Thymus (tissue), 11 donors: ENCODE results near the gene SEC14L2. TPM values are rescaled to one million over a fixed set of nuclear protein-coding genes. Genes with fewer than 3 reads are reported as not detected.

Experiments
- DNase-seq, 9 donors: peaks; one replicate each; pipeline ENCODE4 v3.0.0-alpha.2; 2013; ENCODE audit warnings: low spot score in 9 of 9, low read depth in 6 of 9, missing footprints in 1 of 9
- H3K27ac ChIP-seq, 2 donors: one replicate each; pipeline ENCODE4 v1.5.1; 2013; ENCODE audit warnings: control low read depth in 1 of 2, low read depth in 1 of 2, low read length in 1 of 2, mild to moderate bottlenecking in 1 of 2, moderate library complexity in 1 of 2
- H3K27me3 ChIP-seq, 2 donors: one replicate each; pipeline ENCODE4 v1.5.1; 2013; ENCODE audit warnings: low read length in 1 of 2; ENCODE audit not compliant: control insufficient read depth in 2 of 2, insufficient read depth in 1 of 2
- H3K36me3 ChIP-seq, 2 donors: one replicate each; pipeline ENCODE4 v1.5.1; 2013; ENCODE audit warnings: low read length in 1 of 2, mild to moderate bottlenecking in 1 of 2, moderate library complexity in 1 of 2; ENCODE audit not compliant: control insufficient read depth in 2 of 2, insufficient read depth in 2 of 2
- H3K4me1 ChIP-seq, 2 donors: one replicate each; pipeline ENCODE4 v1.5.1; 2013; ENCODE audit warnings: low read length in 2 of 2; ENCODE audit not compliant: control insufficient read depth in 2 of 2, insufficient read depth in 2 of 2
- H3K4me3 ChIP-seq, 2 donors: one replicate each; pipeline ENCODE4 v1.5.1; 2013; ENCODE audit warnings: low read length in 2 of 2, control low read depth in 1 of 2, mild to moderate bottlenecking in 1 of 2
- H3K9me3 ChIP-seq, 2 donors: one replicate each; pipeline ENCODE4 v1.5.1; 2013; ENCODE audit warnings: low read length in 1 of 2, mild to moderate bottlenecking in 1 of 2; ENCODE audit not compliant: control insufficient read depth in 2 of 2, insufficient read depth in 1 of 2
- WGBS: extraction: QIAGEN DNeasy Blood & Tissue Kit; methylation state at CpG from one replicate; pipeline ENCODE4 v1.1.7; 2013; 5-methylcytosine and 5-hydroxymethylcytosine counted together
- polyA plus RNA-seq: library from polyadenylated mRNA; stranded (reverse); fragments of 200-250 nt; gene quantifications from one replicate; pipeline ENCODE4 v1.2.3, GENCODE V29; 2013
- total RNA-seq: library from RNA; stranded (reverse); fragments of 120-200 nt; gene quantifications from one replicate; pipeline ENCODE4 v1.2.4, GENCODE V29; 2013
- donor health status: healthy.

SEC14L2 gene
- total and polyA plus RNA-seq, 2 donors: 6.2 to 7.2 TPM

DNA sequence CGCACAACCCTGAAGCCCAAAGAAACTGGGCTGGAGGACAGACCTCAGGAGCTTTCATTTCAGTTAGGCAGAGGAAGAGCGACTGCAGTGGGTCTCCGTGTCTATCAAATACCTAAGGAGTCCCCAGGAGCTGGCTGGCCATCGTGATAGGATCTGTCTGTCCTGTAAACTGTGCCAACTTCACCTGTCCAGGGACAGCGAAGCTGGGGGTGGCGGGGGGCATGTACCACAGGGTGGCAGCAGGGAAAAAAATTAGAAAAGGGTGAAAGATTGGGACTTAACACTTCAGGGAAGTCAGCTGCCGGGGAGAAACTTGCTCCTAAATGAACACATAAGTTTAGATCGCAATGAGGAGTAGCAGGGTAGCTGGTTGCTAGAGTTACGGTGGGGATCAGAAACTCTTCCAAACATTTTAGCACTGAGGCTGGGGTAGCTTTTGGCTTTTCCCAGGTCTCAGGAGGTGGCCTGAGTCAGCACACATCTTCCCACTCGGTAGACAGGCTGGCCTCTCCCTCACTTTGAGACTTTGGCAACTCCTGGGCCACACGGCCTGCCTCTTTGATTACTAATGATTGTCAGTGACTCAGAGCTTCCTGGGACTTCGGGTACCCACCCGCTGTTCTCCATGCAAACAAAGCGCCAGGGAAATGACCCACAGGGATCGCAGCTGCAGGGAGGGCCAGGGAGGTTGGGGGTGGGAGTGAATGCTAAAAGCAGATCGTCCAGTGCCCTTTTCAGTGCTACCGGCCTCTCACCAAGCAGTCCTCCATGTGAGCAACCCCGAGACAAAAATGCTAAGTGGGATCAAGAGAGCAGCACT lies 25.9 kb downstream of the SEC14L2 start:
- no peak for DNase-seq
- Histone ChIP-seq H3K4me3 (peak overlapping the region; percentile 68 to 72), H3K36me3 (peaks cover 3 to 14% of the 10 kb centered on the region in 2 donors), H3K27ac (peak overlapping the region; percentile 93 to 96), H3K4me1 (peaks cover 14 to 43% of the 10 kb centered on the region in 2 donors), H3K27me3 (no peaks in the 10 kb centered on the region), H3K9me3 (peaks cover 0 to 1% of the 10 kb centered on the region in 2 donors)
- 62% methylated on average over 18 of the region's 18 CpGs for WGBS

DNA sequence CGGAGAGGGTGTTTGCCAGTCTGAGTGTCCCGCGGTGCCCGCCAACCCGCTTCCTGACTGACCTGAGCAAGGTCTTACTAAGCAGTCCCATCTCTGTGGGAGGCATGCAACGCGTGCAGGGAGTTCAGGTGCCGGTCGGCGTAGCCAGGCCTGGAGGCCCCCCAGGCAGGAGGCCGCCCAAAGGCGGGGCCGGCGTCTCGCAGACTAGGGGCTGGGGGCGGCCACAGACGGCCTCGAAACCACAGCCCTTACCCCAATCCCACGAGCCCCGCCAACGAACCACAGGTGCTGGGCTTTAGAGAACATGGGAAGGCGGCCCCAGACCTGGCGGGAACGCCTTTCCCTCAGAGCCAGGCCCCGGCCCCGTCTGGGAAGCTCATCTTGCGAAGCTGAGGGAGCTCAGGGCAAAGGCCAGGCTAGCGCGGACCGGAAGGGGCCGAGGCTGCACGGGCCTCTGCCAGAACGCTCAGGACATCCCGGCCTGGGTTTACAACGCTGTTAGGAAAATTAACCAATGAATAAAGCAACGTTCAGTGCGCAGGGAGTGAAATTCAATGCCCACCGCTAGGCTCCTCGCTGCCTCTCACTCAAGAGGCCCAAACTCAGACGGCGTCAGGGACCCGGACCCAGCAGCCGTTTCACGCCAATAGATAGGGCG lies 26.6 kb downstream of the SEC14L2 start:
- H3K36me3 ChIP-seq: peaks cover 6 to 10% of the 10 kb centered on the region in 2 donors
- no peaks in the 10 kb centered on the region for H3K27me3 ChIP-seq
- H3K27ac ChIP-seq: peak overlapping the region; percentile 93 to 96
- DNase-seq: peak in 2 of 9 donors; percentile 35 to 36
- under 1% methylated on average over 45 of the region's 45 CpGs for WGBS
- H3K9me3 ChIP-seq: peaks cover 0 to 1% of the 10 kb centered on the region in 2 donors
- peaks cover 14 to 43% of the 10 kb centered on the region in 2 donors for H3K4me1 ChIP-seq
- peak overlapping the region; percentile 68 to 72 for H3K4me3 ChIP-seq

DNA sequence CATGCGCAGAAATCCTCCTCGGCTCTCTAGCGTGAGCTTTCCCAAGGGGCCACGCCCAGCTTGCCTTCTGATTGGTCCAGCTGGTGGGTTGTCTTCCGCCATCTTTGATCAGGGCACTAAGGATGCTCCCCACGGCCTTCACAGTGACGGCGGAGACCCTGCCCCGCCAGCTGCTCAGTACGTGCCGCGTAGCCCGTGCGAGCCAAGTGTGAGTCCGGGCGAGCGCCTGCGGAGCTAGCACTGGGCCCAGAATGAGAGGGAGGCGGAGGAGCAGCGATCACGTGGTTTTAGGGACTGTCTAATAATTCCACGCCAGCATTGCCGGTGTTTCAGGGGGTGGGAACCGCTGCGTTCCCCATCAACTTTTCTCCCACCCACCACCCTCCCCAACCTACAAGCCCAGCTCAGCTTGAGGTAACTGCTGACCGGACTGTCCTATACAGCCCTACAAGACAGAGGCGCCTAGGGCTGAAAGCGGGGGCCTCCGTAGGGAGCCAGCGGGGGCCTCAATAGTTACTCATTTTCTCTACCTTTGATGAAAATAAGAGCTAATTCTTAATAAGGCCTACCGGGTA lies 27.2 kb downstream of the SEC14L2 start:
- Histone ChIP-seq H3K36me3 (peaks cover 4 to 8% of the 10 kb centered on the region in 2 donors), H3K9me3 (peaks cover 0 to 1% of the 10 kb centered on the region in 2 donors), H3K27me3 (no peaks in the 10 kb centered on the region), H3K4me1 (peaks cover 14 to 43% of the 10 kb centered on the region in 2 donors), H3K27ac (peak overlapping the region; percentile 75 to 93), H3K4me3 (peak overlapping the region; percentile 68 to 72)
- DNase-seq: peak; percentile 99 to 100 (median 100)
- WGBS: 2% methylated on average over 31 of the region's 31 CpGs

DNA sequence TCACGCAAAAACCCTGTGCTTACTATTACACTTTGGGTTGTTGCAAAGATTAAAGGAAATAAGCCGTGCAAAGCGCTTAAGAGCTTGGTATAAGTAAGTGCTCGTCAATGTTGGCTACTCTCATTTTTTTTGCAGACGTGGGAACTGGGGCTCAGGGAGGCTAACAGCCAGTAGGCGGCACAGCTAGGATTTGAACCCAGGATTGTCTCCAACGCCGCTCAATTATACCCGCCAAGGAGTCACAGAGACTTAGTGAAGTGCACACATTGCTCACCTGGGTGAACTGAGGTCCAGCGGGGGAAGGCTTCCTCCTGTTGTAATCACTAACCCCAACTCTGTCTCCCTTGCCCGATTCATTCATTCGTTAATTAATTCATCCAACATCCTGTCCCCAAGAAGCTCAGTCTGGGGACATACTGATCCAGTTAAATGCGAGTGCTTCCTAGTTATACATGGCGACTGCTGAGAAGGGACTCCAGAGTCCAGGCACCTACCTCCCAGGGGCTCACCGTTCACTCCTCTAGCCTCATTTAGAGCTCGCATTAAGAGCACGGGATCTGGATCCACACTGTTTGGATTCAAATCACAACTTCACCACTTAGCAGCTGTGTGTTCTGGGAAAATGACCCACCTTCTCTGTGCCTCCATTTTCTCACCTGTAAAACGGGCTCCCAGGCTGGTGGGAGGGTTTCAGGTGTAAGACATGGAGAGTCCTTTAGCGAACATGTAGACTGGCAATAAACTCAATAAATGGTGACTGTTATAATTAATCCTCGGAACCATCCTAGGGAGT lies 27.9 kb downstream of the SEC14L2 start:
- WGBS: 62% methylated on average over 20 of the region's 20 CpGs
- H3K27ac ChIP-seq: peak overlapping the region in 1 of 2 donors; percentile 93
- peaks cover 4 to 8% of the 10 kb centered on the region in 2 donors for H3K36me3 ChIP-seq
- H3K9me3 ChIP-seq: peaks cover 0 to 1% of the 10 kb centered on the region in 2 donors
- H3K4me3 ChIP-seq: peak overlapping the region; percentile 68 to 72
- peak in 1 of 9 donors; percentile 8 for DNase-seq
- H3K4me1 ChIP-seq: peaks cover 14 to 43% of the 10 kb centered on the region in 2 donors
- no peaks in the 10 kb centered on the region for H3K27me3 ChIP-seq

DNA sequence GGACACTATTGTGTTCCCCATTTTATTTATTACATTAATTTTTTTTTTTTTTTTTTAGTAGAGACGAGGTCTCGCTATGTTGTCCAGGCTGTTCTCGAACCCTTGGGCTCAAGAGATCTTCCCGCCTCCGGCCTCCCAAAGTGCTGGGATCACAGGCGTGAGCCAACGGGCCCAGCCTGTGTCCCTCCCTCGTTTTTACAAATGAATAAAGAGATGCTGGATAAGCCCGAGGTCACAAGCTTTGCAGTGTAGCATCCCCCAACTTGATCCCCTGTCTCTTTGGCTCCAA lies 28.5 kb downstream of the SEC14L2 start:
- Histone ChIP-seq H3K27me3 (no peaks in the 10 kb centered on the region), H3K36me3 (peaks cover 2 to 7% of the 10 kb centered on the region in 2 donors), H3K4me3 (peak overlapping the region; percentile 62 to 63), H3K9me3 (peaks cover 0 to 1% of the 10 kb centered on the region in 2 donors), H3K27ac (no peak overlapping the region), H3K4me1 (peaks cover 14 to 43% of the 10 kb centered on the region in 2 donors)
- WGBS: 27% methylated on average over 9 of the region's 9 CpGs
- no peak for DNase-seq

DNA sequence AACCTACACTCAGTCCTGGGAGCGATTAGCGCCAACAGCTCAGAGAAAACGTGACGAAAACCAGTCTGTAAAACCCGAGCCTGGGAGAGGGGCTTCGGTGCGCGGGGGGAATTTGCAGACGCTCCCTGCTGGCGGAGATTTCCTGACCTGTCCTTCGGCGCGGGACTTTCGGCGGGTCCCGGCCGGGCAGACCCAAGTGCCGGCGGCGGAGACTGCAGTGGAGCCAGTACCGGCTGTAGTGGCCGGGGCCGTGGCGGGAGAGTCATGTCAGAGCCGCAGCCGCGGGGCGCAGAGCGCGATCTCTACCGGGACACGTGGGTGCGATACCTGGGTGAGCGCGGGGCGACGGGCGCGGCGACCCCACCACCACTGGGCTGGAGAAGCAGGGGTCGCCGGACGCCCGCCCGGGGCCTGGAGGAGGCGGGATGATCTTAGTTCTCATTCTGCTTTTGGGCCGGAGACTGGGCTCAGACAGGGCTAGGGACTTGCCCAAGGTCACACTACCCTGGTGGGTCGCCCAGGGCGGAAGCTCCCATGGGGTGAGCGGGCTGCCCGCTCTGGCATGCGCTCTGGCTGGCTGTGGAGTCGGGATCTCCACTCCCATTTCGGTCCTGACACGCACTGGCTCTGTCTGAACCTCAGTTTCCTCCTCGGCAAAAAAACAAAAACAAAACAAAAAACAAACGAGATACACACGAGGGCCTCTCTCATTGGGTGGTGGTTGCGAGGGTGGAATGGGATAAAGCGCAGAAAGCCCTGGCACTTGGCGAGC lies 29.0 kb downstream of the SEC14L2 start, which contains the start of gene MTFP1:
Gene MTFP1, plus strand, starts transcription at position 153 of the 772 bp plus-strand sequence. Its CDS starts 112 bp downstream, at position 265.
- Histone ChIP-seq H3K4me3 (peak within 1 kb of the TSS; percentile 63 to 68), H3K27ac (peak within 1 kb of the TSS; percentile 37 to 93), H3K36me3 (peaks cover 0 to 5% of the 10 kb centered on the region in 2 donors), H3K27me3 (no peaks in the 10 kb centered on the region), H3K9me3 (peaks cover 0 to 1% of the 10 kb centered on the region in 2 donors), H3K4me1 (peaks cover 14 to 43% of the 10 kb centered on the region in 2 donors)
- WGBS: 6% methylated on average over 61 of the region's 61 CpGs
- DNase-seq: peak in 4 of 9 donors; percentile 35 to 69 (median 46)

DNA sequence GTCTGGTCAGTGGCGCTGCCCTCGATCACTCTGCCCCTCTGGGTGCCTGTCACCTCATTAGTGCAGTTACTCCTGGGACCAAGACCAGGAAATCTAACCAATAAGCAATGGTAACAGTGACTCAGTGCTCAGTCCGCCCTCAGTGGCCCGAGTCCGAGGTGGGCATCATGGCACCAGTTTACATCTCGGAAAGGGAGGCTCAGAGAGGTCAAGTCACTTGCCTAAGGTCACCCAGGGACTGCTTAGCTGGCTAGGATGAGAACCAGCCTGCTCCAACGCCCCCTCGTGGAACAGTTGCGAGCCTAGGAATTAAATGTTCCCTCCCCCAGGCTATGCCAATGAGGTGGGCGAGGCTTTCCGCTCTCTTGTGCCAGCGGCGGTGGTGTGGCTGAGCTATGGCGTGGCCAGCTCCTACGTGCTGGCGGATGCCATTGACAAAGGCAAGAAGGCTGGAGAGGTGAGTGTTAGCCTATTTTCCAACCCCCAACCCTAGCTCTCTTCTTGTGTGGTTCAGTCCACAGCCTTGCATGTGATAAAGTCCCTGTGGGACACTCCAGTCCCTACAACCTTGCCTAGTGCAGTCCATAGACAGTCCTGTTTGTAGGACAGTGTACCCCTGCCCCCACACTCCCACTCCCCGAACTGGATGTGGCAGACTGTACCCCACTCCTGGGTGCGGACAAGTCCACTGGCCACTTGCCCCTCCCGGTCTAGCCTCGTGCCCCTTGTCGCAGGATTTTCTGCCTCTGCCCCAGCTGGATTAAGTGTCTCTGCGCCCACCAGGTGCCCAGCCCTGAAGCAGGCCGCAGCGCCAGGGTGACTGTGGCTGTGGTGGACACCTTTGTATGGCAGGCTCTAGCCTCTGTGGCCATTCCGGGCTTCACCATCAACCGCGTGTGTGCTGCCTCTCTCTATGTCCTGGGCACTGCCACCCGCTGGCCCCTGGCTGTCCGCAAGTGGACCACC lies 29.9 kb downstream of the SEC14L2 start:
- H3K9me3 ChIP-seq: peaks cover 0 to 1% of the 10 kb centered on the region in 2 donors
- DNase-seq: peak in 7 of 9 donors; percentile 63 to 88 (median 73)
- WGBS: 75% methylated on average over 29 of the region's 29 CpGs
- peaks cover 0 to 5% of the 10 kb centered on the region in 2 donors for H3K36me3 ChIP-seq
- peaks cover 14 to 43% of the 10 kb centered on the region in 2 donors for H3K4me1 ChIP-seq
- H3K4me3 ChIP-seq: peak overlapping the region; percentile 62 to 63
- H3K27ac ChIP-seq: no peak overlapping the region
- no peaks in the 10 kb centered on the region for H3K27me3 ChIP-seq
